Measurements from ENCODE around the gene RFTN1. TPM values are rescaled to one million over a fixed set of nuclear protein-coding genes. Genes with fewer than 3 reads are reported as not detected.

RFTN1 gene
- total and polyA plus RNA-seq, 9 donors: 25.2 to 63.1 (median 46.4) TPM

GRCh38 chr3:16533928-16534574 lies 20.6 kb upstream of the RFTN1 start:
- intact Hi-C loops (cut with DNase I): no loop called here
- 44% methylated on average over 5 of the region's 5 CpGs for WGBS, 3 donors
- H3K27me3 ChIP-seq: no peaks in the 10 kb centered on the region
- H3K4me1 ChIP-seq (ENCODE audit: insufficient read depth): peaks cover 2% of the 10 kb centered on the region
- H3K4me3 ChIP-seq: no peak overlapping the region
- H3K9me3 ChIP-seq: no peaks in the 10 kb centered on the region
- DNase-seq: no peak
- H3K36me3 ChIP-seq: no peaks in the 10 kb centered on the region
- no peak for TF ChIP-seq EP300 (IDR thresholded peaks at IDR 0.05)
- TF ChIP-seq POLR2A (IDR thresholded peaks at IDR 0.05): no peak
- no peak for TF ChIP-seq CTCF (IDR thresholded peaks at IDR 0.05)
- no peak overlapping the region for H3K27ac ChIP-seq

- intact Hi-C loops (cut with DNase I): no loop called here
- no peaks in the 10 kb centered on the region for H3K4me1 ChIP-seq (ENCODE audit: insufficient read depth)
These were observed 15.8 kb upstream of the RFTN1 start for GRCh38 chr3:16529264-16529663.

DNA sequence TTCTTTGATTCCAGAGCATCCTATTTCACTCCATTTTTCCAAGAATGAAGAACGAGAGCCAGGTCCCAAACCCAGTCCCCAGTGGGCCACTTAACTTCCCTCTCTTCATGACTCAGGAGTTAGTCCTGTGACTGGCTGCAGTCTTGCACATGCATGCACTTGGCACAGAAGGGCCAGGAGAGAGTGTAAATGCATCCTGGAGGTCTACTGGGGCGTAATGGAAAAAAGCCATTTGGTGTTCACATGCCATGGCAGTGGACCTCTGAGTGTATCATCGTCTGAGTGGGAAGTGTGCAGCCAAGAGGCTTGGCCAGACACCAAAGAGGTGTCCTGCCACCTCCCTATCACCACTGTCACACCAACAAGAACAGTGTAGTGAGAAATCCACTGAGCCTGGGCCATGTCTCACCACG lies 15.1 kb upstream of the RFTN1 start:
- WGBS, 3 donors: 84 to 90% (median 85%) methylated on average over 4 of the region's 4 CpGs
- Histone ChIP-seq H3K27ac (no peak overlapping the region), H3K4me1 (ENCODE audit: insufficient read depth) (no peaks in the 10 kb centered on the region), H3K4me3 (no peak overlapping the region), H3K9me3 (no peaks in the 10 kb centered on the region), H3K36me3 (no peaks in the 10 kb centered on the region), H3K27me3 (no peaks in the 10 kb centered on the region)
- intact Hi-C loops (cut with DNase I): no loop called here
- TF ChIP-seq CTCF (IDR thresholded peaks at IDR 0.05): no peak
- no peak for TF ChIP-seq POLR2A (IDR thresholded peaks at IDR 0.05)
- no peak for TF ChIP-seq EP300 (IDR thresholded peaks at IDR 0.05)
- no peak for DNase-seq

More at GRCh38 chr3:16529264-16529663, 15.8 kb upstream of the RFTN1 start:
- no peaks in the 10 kb centered on the region for H3K9me3 ChIP-seq
- WGBS, 3 donors: 69 to 85% (median 77%) methylated on average over 1 of the region's 1 CpG
- H3K4me3 ChIP-seq: no peak overlapping the region
- TF ChIP-seq EP300 (IDR thresholded peaks at IDR 0.05) (no peak), POLR2A (IDR thresholded peaks at IDR 0.05) (no peak), CTCF (IDR thresholded peaks at IDR 0.05) (no peak)
- no peaks in the 10 kb centered on the region for H3K27me3 ChIP-seq
- DNase-seq: no peak
- no peaks in the 10 kb centered on the region for H3K36me3 ChIP-seq
- no peak overlapping the region for H3K27ac ChIP-seq

DNA sequence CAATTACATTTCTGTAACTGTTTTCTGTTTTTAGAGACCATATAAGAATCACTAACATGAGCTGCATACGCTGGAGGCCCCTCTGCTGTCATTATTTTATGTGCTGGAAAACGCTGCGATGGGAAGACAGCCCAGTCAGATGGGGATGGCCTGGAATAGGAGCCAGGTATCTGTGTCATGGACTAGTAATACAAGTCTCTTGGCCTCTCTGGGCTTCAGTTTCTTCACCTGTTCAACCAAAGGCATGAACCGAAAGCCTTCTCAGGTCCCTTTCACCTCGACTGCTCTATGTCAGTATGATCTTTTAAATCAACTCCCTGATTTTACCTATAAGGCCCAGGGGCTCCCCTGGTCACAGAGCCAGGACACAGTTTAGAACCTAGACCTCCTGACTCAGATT lies 14.6 kb upstream of the RFTN1 start:
- Histone ChIP-seq H3K9me3 (no peaks in the 10 kb centered on the region), H3K27ac (no peak overlapping the region), H3K4me3 (no peak overlapping the region), H3K27me3 (no peaks in the 10 kb centered on the region), H3K4me1 (ENCODE audit: insufficient read depth) (no peaks in the 10 kb centered on the region), H3K36me3 (no peaks in the 10 kb centered on the region)
- TF ChIP-seq POLR2A (IDR thresholded peaks at IDR 0.05) (no peak), EP300 (IDR thresholded peaks at IDR 0.05) (no peak), CTCF (IDR thresholded peaks at IDR 0.05) (no peak)
- DNase-seq: no peak
- intact Hi-C loops (cut with DNase I): no loop called here
- 92 to 96% (median 93%) methylated on average over 5 of the region's 5 CpGs for WGBS, 3 donors

All from ovary (tissue), 9 donors.